Uterus (tissue), 4 donors: ENCODE data around the gene SMARCC2. TPM values are rescaled to one million over a fixed set of nuclear protein-coding genes. Genes with fewer than 3 reads are reported as not detected.

Experiments
- DNase-seq, 2 donors: peaks; one replicate each; pipeline ENCODE4 v3.0.0-alpha.2; 2019 to 2020
- H3K27ac ChIP-seq, 2 donors: fragments of 200-600 bp; sonication (generic); 1 replicate in 1 of 2; 2 replicates in 1 of 2; pipeline ENCODE4 v1.5.1; 2016 to 2018
- H3K27me3 ChIP-seq, 2 donors: fragments of 200-600 bp; sonication (generic); one replicate each; pipeline ENCODE4 v1.5.1; 2018 to 2019; ENCODE audit warnings: control low read depth in 1 of 2
- H3K36me3 ChIP-seq, 2 donors: fragments of 200-600 bp; sonication (generic); one replicate each; pipeline ENCODE4 v1.5.1; 2019; ENCODE audit warnings: control low read depth in 1 of 2
- H3K4me1 ChIP-seq, 2 donors: fragments of 200-600 bp; sonication (generic); one replicate each; pipeline ENCODE4 v1.5.1; 2018 to 2019; ENCODE audit warnings: control low read depth in 1 of 2
- H3K4me3 ChIP-seq, 2 donors: fragments of 200-600 bp; sonication (generic); 1 replicate in 1 of 2; 2 replicates in 1 of 2; pipeline ENCODE4 v1.5.1; 2018 to 2019; ENCODE audit warnings: mild to moderate bottlenecking in 1 of 2
- H3K9me3 ChIP-seq, 2 donors: fragments of 200-600 bp; sonication (generic); one replicate each; pipeline ENCODE4 v1.5.1; 2019; ENCODE audit warnings: control low read depth in 1 of 2
- POLR2A ChIP-seq, 2 donors: fragments of 450-650 bp; IDR thresholded peaks; one replicate each; pipeline ENCODE4 v1.6.1; 2016; ENCODE audit warnings: antibody characterized with exemption in 2 of 2, mild to moderate bottlenecking in 1 of 2, moderate library complexity in 1 of 2
- intact Hi-C: fragments of 100-400 bp; cut with DNase I; formaldehyde crosslinking; loops from one replicate; pipeline ENCODE4 v1.15.1; 2023; ENCODE audit warnings: low total_unique reads
- total RNA-seq, 4 donors: library from RNA; depleted of rRNA in 3 of 4; stranded (reverse); fragments of >200 nt in 3 of 4; gene quantifications; one replicate each; pipeline versions ENCODE4 v1.1.0 to v1.2.4, GENCODE V29; 2014 to 2023
- TF ChIP-seq, protein P1 (sequence below), 4 experiments: fragments of 200-600 bp in 2 of 4; fragments of 450-650 bp in 2 of 4; sonication (generic) in 2 of 4; IDR thresholded peaks; one replicate each; pipeline ENCODE4 v1.5.1; 2016 to 2019; ENCODE audit warnings: antibody characterized with exemption in 4 of 4, mild to moderate bottlenecking in 2 of 4, moderate library complexity in 1 of 4
- donor health status: DM: yes; HTN: yes; CAD: no.

The SMARCC2 gene
- total RNA-seq, 4 donors from 2014 or later = 63.2 to 214 (median 81.0) TPM

DNA sequence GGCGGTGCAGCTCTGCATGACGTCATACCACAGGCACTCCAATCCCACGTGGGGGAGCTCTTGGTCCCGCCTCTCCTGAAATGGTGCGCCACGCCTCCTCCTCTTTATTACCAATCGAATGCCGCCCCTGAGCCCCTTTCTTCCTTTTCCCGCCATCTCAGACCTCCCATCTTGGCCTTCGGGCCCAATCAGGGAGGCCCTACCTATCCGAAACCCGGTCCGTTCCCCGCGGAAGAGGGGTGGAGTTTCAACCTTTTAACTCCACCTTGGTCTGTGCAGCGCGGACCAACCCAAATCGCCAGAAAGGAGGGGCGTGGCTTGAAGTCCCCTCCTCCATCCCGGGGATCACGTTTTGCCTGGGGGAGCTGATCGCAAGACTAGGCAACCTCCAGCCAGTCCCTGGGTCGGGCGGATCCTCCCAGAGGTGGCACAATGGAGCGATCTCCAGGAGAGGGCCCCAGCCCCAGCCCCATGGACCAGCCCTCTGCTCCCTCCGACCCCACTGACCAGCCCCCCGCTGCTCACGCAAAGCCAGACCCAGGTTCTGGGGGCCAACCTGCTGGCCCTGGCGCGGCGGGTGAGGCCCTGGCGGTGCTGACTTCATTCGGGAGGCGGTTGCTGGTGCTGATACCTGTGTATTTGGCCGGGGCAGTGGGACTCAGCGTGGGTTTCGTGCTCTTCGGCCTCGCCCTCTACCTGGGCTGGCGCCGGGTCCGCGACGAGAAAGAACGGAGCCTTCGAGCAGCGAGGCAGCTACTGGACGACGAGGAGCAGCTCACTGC is 61.2 kb downstream of the SMARCC2 start, which contains the start of gene ESYT1:
Gene ESYT1 (plus strand): TSS at position 380 of the 782 bp plus-strand sequence. CDS start 53 bp downstream, at position 433.
- Histone ChIP-seq H3K4me1 (peaks cover 8 to 10% of the 10 kb centered on the region in 2 donors), H3K36me3 (no peaks in the 10 kb centered on the region), H3K4me3 (peak within 1 kb of the TSS; percentile 56 to 95), H3K27me3 (no peaks in the 10 kb centered on the region), H3K27ac (peak within 1 kb of the TSS; percentile 89 to 91), H3K9me3 (no peaks in the 10 kb centered on the region)
- intact Hi-C loops = loop anchor here (5.0 kb wide), 1 partner anchor 34 kb away; no protein-coding TSS in a partner anchor
- TF ChIP-seq POLR2A (IDR thresholded peaks at IDR 0.05) = peak; percentile 97 to 99
- TF ChIP-seq, protein P1, sequence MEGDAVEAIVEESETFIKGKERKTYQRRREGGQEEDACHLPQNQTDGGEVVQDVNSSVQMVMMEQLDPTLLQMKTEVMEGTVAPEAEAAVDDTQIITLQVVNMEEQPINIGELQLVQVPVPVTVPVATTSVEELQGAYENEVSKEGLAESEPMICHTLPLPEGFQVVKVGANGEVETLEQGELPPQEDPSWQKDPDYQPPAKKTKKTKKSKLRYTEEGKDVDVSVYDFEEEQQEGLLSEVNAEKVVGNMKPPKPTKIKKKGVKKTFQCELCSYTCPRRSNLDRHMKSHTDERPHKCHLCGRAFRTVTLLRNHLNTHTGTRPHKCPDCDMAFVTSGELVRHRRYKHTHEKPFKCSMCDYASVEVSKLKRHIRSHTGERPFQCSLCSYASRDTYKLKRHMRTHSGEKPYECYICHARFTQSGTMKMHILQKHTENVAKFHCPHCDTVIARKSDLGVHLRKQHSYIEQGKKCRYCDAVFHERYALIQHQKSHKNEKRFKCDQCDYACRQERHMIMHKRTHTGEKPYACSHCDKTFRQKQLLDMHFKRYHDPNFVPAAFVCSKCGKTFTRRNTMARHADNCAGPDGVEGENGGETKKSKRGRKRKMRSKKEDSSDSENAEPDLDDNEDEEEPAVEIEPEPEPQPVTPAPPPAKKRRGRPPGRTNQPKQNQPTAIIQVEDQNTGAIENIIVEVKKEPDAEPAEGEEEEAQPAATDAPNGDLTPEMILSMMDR (IDR thresholded peaks at IDR 0.05) = peak in 1 of 4 experiments; percentile 39
- peak; percentile 98 to 100 for DNase-seq

DNA sequence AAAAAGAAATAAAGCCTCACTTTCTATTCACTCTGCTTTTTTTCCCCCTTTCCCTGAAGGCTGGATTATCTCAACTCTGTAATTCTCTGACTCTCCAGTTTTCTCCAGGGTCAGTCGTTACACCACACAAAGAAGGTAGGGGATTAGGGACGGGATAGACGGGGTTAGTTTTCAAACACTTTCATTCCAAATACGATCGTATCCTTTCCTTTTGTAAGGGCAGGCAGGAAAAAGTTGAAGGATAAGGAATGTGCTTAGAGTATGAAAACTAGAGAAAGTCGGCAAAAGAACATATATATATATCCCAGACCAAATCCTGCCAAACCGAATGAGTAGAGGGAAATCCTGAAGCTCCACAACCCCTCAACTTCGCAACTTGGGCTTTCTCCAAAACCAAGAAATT is 61.8 kb downstream of the SMARCC2 start:
- Histone ChIP-seq H3K36me3 (no peaks in the 10 kb centered on the region), H3K9me3 (no peaks in the 10 kb centered on the region), H3K4me3 (peak overlapping the region; percentile 10 to 36), H3K27me3 (no peaks in the 10 kb centered on the region), H3K27ac (peak overlapping the region; percentile 88 to 89), H3K4me1 (peaks cover 8 to 10% of the 10 kb centered on the region in 2 donors)
- no peak for DNase-seq
- intact Hi-C loops = loop anchor here (5.0 kb wide), 1 partner anchor 35 kb away; no protein-coding TSS in a partner anchor
- peak in 1 of 2 donors; percentile 75 for TF ChIP-seq POLR2A (IDR thresholded peaks at IDR 0.05)
- TF ChIP-seq, protein P1 (IDR thresholded peaks at IDR 0.05) = peak in 1 of 4 experiments; percentile 12

DNA sequence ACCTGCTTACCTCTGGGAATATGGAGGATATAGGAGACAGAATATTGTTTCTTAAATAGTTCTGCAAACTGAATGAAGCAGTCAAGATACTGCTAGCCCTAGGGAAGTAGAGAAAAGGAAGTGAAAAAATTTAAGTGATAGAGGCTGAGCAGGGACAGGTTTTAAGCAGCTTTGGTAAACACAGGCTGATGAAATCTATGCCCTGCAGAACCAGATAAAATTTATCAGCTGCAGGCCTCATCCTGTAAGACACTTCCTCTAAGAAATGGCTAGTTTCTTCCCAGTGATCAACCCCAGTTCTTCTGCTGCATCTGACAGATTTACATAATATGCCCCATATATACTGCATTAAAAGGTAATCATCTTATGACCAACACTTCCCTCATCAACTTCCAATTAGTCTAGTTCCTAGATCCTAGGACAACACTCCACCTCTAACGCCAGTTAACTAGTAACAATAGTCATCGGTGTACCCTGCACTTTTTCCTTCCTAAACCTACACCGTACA is 62.5 kb downstream of the SMARCC2 start:
- intact Hi-C loops = loop anchor here (5.0 kb wide), 1 partner anchor 36 kb away; no protein-coding TSS in a partner anchor
- Histone ChIP-seq H3K27me3 (no peaks in the 10 kb centered on the region), H3K4me1 (peaks cover 8 to 10% of the 10 kb centered on the region in 2 donors), H3K27ac (peak overlapping the region; percentile 88 to 89), H3K36me3 (no peaks in the 10 kb centered on the region), H3K4me3 (no peak overlapping the region), H3K9me3 (no peaks in the 10 kb centered on the region)
- TF ChIP-seq, protein P1 (IDR thresholded peaks at IDR 0.05) = no peak
- TF ChIP-seq POLR2A (IDR thresholded peaks at IDR 0.05) = no peak
- no peak for DNase-seq

DNA sequence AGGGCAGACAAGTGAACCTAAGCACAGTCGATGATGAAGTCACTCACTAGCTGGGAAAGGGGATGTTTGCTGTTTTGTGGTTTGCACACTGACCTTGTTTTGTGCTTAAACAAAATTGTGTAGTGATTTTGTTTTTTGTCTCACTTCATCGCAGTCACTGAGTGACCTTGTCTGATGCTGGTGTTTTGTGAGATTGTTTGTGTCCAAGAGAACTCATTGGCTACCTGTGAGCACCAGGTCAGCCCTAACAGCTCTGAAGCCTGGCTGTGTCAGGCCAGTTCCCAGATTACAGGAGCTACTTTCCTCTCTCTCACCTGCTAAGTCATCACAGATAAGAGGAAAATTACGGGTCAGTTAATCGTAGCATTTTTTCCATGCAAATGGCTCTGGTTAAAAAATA is 65.2 kb downstream of the SMARCC2 start:
- Histone ChIP-seq H3K4me1 (peaks cover 10 to 13% of the 10 kb centered on the region in 2 donors), H3K36me3 (no peaks in the 10 kb centered on the region), H3K4me3 (no peak overlapping the region), H3K27me3 (no peaks in the 10 kb centered on the region), H3K9me3 (no peaks in the 10 kb centered on the region), H3K27ac (peak overlapping the region in 1 of 2 donors; percentile 89)
- intact Hi-C loops = no loop called here
- no peak for TF ChIP-seq POLR2A (IDR thresholded peaks at IDR 0.05)
- no peak for DNase-seq

DNA sequence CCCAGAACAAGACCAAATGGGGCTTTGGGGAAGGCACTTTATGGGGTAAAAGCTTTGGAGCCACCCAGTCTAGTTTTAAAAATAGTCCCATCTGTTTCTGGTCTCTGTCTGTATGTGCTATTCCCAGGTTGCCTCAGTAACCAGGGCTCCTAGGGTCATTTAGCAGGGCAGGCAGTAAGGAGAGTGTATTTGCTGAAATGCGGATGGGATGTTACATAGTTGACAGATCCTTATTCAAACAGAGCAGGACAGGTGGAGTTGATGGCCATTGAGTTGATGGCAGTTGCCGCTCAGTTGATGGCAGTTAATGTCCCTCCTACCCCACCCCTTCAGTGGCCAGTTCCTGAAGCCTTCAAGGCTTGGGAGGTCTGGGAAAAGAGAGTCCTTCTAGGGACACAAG is 66.6 kb downstream of the SMARCC2 start:
- TF ChIP-seq, protein P1 (IDR thresholded peaks at IDR 0.05) = no peak
- TF ChIP-seq POLR2A (IDR thresholded peaks at IDR 0.05) = no peak
- DNase-seq = no peak
- intact Hi-C loops = no loop called here
- Histone ChIP-seq H3K4me3 (no peak overlapping the region), H3K27ac (peak overlapping the region in 1 of 2 donors; percentile 30), H3K4me1 (peaks cover 13 to 20% of the 10 kb centered on the region in 2 donors), H3K9me3 (no peaks in the 10 kb centered on the region), H3K36me3 (no peaks in the 10 kb centered on the region), H3K27me3 (no peaks in the 10 kb centered on the region)
